AG09319 (cell line): ENCODE results near the gene NFKB1.
"Not testable (repeated sequence)": the region's sequence is repeated elsewhere in the genome, so short reads cannot be mapped to it uniquely, and the experiment has no call there.

Source experiments
- DNase-seq: peaks from one replicate; pipeline ENCODE4 v3.0.0-alpha.2; 2010; ENCODE audit warnings: low read depth; ENCODE audit errors: extremely low read depth
- CTCF ChIP-seq: IDR thresholded peaks from 2 replicates; pipeline ENCODE4 v1.5.1; 2011; ENCODE audit warnings: low read depth, mild to moderate bottlenecking, inconsistent platforms, low read length, moderate library complexity

NFKB1 gene

DNA sequence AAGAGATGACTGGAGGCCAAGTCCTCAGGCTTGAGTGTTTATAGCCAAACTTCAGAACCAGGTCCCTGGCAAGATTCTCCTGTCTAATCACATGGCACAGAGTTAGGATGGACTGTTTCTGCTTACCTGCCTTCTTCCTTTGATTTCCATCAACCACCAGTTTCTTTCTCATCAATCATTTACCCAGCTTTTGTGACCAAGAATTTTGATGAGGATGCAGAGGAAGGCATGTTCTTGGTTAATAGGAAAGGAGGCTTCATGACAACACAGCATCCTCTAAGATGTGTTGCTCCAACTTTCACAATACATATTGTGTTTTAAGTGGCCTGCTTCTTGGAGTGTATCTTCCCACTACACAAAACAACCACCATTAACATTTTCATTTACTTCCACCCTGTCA lies 65.3 kb downstream of the NFKB1 start:
- no peak for TF ChIP-seq CTCF
- DNase-seq, result no peak

- no peak for TF ChIP-seq CTCF
- no peak for DNase-seq
Measured at GRCh38 chr4:102567427-102567826, 66.3 kb downstream of the NFKB1 start.

GRCh38 chr4:102569200-102569599 lies 68.0 kb downstream of the NFKB1 start:
- no peak for DNase-seq
- TF ChIP-seq CTCF, result no peak

GRCh38 chr4:102570211-102570610 lies 69.1 kb downstream of the NFKB1 start:
- not testable (repeated sequence) for DNase-seq

DNA sequence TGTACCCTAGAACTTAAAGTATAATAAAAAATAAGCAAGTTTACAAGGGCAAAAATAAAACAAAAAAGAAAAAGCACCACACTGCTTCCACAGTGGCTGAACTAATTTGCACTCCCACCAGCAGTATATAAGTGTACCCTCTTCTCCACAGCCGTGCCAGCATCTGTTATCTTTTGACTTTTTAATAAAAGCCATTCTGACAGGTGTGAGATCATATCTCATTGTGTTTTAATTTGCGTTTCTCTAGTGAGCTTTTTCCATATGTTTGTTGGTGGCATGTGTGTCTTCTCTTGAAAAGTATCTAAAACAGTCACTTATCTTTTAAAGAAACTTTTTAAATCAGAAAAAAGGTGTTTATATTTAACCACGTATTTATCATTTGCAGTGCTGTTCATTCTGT lies 71.3 kb downstream of the NFKB1 start:
- no peak for TF ChIP-seq CTCF
- no peak for DNase-seq

DNA sequence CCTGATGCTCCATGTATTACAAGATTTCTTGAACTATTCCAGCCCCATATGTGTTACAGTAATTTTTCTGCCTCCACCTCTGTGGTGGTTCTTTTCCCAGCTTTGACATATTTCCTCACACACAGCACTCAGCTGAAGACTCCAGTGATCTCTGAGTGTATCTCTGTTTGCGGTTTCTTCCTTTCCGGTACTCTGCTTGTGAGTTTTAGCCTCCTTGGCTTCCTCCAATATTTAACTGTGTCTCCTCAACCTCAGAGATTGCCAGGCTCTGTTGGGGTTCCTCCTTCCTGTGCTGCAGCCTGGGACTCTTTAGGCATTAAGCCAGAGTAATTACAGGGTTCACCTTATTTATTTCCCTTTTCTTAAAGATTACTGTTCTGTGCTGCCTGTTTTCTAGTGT lies 73.2 kb downstream of the NFKB1 start:
- TF ChIP-seq CTCF, result no peak
- DNase-seq, result no peak

DNA sequence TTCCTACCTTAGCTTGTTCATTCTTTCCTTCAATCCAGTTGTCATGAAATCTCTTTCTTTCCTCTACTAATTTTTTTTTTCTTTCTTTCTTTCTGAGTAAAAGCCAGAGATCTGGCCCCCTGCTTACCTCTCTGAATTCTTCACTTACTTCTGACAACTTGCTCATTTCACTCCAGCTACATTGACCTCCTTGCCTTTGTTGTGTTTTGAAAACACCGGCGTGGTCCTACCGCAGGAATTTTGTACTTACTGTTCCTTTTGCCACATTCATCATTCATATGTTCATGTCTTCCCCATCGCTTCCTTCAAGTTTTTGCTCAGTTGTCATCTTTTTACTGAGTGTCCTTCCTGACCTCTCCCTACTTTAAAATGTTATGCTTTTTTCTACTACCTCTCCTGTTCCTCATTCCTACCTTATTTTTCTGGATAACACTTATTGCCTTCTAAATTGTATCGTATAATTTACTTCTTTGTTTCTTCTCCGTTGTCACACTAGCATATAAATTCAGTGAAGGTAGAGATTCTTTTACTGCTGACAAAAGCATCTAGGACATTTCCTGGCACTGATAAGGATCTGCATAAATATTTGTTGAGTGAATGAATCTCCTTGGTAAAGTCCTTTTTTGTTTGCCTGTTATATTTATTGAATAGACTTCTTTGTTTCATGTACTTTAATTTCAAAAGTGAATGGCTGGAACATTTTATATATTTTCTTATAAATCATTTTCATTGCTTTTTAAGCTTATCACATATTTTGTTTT lies 74.4 kb downstream of the NFKB1 start:
- TF ChIP-seq CTCF, result no peak
- DNase-seq, result no peak

DNA sequence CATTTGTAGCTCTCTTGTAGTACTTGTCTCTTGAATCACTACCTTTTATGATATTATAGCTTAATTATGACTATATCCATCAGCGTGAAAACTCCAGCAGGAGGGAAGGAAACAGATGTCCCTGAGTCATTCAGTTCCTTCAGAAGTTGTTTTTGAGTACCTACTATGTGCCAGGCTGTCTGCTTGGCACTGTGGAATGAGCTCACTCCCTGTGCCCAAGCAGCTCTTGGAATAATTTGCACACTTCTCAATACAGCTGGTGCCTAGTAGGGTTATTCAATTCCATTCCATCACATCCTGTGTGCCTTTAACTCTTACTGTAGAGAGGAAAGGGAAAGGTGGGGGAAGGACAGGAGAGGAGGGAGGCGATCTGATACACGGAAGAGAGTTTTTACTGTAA lies 77.1 kb downstream of the NFKB1 start:
- no peak for TF ChIP-seq CTCF
- DNase-seq, result no peak
